Fibroblast of peridontal ligament (primary cell): ENCODE measurements around the gene HSPH1.
A peak's percentile ranks its signal among the peaks of the same experiment; 100 is the strongest.

Experiments used
- DNase-seq: peaks from one replicate; pipeline ENCODE4 v3.0.0-alpha.2; 2010; ENCODE audit errors: extremely low read depth

Gene HSPH1

DNA sequence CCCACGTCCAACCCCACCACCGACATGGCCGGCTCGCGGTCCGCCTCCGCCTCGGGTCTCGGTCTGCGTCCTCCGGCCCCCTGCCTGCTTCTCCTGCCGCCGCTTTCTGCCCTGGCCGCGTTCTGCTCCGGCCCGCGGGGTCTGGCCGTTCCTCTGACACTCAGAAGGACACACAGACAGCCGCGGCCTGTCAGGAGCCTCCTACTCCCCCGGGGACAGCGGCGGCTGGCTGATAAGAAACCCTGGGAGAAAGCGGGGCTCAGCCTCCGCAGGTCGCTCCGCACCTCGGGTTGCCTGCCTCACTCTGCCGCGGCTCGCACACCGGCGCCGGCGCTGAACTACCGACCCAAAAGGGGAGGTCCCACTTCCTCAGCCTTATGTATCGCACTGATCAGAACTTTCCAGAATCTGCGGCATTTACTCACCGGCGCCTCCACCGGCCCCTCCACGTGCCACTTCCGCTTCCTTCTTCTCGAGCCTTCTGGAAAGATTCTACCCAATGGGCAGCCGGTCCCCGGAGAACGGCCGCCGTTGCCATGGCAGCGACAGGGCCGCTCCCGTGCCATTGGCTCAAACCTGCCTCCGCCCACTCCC lies at the start of gene HSPH1:
Gene HSPH1 (minus strand): TSS at position 348 of the 594 bp plus-strand sequence. CDS start 322 bp downstream, at position 26.
- peak; percentile 96 for DNase-seq

DNA sequence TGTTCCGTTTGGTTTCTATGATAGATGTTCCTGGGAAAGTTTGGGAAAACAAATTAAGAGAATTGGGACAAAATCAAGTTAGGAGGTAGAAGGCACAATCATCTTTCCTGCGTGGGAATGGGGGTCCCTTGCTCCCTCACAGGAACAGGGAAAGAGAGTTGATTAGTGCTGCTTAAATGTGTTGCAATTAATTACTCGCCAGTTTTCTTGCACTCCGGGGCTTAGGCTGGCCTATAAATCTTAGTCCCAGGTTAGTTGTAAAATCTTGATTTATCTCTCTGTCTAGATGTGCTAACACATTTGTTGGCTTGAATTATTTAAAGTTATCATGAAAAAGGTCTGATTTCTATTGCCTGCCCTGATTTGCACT lies 48.1 kb upstream of the HSPH1 start:
- DNase-seq, result no peak

DNA sequence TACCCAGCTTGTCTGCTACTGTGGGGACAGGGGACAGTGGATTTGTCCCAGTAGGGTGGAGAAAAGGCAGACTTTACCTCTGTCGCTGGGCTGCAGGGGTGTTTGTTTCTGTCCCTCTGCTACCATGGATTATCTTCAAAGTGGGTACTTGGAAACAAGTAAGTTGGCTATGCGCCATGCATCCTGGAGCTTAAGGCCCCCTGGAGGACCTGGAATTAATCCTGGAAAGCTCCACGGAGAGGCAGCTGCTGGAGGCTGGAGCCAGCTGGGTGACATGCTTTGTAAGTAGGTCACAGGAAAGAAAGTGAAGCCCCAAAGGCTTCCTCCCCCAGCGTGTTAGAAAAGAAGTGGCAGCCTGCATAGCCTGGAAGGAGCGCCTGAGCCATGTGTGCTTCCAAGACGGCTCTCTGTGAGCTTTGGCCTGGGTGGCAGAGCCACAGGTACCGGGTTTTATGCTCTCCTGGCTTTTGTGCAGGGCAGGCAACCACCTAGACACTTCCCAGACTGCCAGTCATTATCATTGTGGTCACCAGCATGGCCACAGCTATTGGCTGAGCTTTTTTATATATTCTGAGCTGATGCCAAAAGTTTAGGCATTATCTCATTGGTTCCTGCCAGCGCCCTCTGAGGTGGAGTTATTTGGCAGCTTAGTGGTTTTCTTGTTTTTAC lies 47.6 kb upstream of the HSPH1 start:
- peak; percentile 47 for DNase-seq

DNA sequence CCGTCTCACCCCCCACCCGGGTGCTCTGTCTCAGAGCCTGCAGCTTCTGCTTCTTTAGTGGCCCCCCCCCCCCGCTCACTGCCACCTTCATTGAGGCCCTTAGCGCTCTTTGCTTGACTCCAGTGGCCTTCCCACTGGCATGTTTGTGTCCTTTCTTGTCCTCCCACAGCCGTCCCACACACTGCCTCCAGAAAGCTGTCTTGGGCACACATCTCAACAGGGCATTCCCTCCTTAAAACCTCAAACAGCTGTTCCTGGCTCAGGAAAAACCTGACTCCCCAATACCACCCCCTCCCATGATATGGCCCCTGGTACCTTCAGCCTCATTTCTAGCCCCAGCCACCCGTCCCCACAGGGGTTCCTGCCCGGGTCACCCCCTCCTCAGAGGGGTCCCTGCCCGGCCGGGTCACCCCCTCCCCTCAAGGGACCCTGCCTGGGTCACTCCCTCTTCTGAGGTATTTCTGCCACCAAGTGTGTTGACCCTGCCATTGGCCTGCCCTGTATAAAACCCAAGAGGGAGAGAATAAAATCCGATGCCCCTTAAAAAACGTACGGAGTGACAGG lies 46.9 kb upstream of the HSPH1 start:
- DNase-seq, result no peak

DNA sequence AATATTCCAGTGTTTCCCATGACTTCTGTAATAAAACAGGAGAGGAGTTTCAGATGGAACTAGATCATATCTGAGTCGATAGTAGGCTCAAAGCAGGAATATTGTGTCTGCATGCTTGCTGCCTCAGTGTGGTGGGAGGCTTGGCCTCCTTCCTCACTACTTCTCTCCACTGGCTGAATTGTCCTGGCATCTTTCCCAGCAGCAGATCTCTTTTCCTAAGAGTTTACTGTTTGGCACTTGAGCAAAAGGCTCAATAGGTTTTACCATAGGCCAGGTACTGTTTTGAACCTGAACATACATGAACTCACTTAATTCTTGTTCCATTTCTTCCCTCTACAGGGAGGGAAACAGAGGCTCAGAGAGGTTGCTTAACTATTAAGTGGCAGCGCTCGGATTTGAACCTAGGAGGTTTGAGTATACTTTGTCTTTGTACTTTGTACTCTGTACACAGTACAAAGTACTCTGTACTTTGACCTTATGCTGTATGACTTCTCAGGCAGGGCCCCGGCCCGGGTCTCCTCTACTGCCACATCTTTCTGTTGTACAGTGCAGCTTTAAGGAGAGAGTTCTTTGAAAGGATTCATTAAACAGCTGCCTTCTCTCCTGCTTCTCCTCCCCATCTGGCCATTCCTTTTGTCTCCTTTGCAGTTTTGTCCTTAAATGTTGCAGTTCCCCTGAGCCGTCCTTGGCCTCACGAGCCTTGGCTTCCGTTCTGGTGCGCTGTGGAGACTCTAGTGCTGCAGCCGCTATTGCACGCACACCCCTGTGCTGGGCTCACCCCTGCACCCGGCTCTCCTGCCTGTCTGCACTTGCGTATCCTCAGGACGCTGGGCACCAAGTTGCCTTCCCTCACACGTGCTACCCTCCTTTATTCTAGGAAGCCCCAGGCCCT lies 46.2 kb upstream of the HSPH1 start:
- peak; percentile 81 for DNase-seq

DNA sequence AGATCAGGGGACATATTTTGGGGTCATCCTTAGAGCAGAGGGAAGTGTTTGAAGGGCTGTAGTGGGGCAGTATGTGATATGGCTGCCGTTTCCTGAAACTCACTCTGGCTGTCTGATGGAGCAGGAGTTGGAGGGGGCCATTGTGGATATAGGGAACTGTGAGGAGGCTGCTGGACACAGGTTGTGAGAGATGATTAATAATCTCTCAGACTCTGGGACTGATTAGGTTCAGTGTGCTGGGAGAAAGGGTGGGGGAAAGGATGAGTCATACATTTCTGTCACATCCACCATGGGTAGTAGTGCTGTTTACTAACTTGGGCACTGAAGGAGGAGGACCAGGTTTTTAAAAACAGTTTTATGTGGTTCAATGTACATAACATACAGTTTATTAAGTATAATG lies 42.9 kb upstream of the HSPH1 start:
- DNase-seq, result peak; percentile 63

DNA sequence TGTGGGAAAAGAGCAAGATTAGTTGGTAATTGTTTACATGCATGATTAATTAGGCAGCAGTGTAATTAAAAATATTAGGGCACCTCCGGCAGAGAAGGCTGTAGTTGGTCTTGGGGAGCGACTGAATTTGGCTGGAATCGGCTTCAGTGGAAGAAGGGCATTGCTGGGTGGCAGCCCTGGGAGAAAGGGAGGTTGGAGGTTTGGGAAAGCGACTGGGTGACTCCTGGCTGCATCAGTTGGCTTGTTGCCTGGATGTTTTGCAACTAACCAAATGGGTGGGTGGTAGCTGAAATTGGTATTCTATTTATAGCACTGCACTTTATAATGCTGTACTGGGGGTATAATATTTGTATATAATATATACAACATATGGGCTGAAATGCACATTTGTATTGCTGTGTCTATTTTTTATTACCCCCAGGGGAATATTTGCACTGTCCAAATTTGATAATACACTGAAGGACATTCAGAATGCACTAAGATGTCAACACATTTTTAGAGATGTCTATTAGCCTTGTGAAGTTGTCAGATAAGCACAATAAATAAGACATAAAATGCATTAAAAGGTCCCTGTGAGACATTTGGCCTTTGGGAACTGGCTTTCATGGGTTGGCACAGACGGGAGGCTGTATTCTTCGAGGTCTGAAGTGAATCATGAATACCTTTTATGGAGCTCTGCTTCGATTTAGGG lies 39.8 kb upstream of the HSPH1 start:
- DNase-seq, result peak; percentile 53

DNA sequence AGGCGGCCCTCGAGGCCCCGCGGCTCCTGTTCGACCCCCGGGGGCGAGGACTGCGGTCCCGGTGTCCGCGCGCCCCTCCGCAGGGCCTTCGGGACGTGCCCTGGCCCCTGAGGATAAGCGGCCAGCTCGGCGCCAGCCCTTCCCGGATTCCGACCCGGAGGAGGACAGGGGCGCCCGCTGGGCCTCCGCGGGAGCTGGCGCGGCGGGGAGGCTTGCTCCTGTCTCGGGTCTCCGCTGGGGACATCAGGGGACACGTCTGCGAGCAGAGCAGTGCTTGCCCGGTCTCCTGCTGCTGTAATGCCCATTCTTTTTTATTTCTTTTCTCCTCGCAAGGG lies 38.9 kb upstream of the HSPH1 start:
- DNase-seq, result no peak

DNA sequence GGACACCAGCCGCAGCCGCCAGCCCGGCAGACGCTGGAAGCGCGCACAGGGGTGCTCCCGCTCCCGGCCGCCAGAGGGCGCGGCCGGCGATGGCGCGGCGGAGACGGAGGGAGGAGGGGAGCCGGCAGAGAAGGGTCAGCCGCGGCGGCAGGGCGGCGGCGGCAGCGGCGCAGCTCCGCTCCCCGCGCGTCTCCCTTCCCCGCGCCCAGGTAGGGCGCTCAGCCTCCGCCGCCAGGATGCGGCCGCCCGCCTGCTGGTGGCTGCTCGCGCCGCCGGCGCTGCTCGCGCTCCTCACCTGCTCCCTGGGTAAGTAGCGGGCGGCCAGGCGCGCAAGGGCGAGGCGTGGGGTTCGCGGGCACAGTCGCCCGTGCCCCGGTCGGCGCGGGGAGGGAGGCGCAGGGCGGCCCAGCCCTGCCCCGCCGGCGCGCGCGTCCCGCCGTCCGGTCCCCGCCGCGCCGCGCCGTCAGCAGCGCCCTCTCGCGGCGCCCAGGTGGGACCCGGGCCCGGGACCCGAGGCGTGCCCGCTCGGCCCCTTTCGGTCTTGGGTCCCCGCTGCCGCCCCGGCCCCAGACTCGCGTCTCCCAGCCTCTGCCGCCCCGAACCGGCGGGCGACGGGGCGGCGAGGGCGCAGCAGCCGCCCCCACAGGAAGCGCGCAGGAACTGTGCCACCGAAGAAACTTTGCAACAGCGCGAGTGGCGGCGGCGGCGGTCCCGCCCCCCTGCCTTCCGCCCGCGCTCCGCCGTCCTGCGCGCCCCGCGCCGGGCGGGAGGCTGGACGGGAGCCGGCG lies 38.3 kb upstream of the HSPH1 start, which contains the start of gene B3GLCT:
Gene B3GLCT (plus strand): TSS at position 127 of the 788 bp plus-strand sequence. CDS start 110 bp downstream, at position 237.
- peak; percentile 66 for DNase-seq

DNA sequence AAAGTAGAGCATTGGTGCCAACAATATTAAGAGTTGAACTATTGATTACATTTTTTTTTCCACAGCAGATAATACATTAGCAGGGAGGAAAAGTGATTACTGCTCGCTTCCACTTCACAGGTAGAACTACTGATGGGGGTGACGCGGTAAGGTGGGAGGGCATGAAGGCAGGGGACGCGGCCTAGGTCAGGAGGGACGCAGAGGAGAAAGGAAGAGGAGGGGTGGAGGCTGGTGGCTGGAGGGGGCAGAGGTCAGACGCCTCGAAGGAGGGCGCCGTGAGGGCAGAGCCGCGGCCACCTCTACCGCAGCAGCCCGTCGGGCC lies 37.8 kb upstream of the HSPH1 start:
- DNase-seq, result no peak

DNA sequence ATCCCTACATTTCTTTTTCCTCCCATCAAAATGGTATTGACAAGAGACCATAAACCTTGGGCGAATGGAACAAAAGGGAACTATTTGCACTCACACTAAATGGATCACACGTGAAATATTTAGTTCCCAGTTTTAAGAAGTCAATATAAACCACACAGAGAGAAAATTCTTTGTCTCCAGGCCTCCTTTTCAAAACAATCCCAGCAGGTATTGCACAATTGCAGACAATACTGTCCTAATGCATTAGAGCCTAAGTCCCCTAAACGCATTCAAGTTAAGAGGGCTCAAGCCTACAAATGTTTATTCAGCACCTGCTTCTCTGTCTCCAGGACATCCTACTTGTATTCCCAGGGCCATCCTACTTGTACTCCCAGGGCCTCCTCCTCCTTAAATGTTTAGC lies 36.8 kb upstream of the HSPH1 start:
- no peak for DNase-seq

DNA sequence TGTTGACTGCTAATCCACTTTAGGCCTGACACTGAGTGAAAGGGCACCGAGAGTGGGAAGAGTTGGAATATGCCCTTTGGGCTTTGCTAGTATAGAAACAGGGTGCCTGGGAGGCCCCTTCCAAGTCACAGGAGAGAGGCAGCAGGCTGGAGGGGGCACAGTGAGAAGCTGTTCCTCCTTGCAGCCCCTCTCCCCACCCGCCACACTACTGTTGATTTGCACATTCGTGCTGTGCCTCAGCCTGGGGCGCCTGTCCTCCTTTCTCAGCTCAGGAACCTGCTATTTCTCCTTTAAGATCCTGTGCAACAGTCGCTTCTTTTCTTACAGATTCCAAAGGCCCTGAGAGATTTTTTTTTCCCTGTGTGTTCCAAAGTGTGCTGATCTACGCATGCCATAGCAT lies 35.3 kb upstream of the HSPH1 start:
- no peak for DNase-seq

DNA sequence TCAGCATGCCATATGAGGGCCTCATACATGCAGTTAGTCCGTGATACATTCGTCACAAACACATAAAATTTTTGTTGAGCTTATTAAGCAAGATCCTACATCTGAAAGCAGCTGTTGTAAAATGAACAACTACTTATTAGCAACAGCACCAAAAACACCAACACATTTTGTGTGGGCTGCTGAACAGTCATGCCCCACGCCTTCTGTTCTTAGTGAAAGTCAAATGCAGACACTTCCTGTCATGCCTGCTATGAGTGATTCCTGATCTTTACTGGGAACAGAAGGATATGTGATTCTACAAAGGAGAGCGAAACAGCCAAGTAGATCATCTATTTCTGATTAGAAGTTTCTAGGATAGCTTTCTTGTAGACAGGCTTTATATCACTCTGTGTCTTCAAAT lies 33.9 kb upstream of the HSPH1 start:
- DNase-seq, result no peak

DNA sequence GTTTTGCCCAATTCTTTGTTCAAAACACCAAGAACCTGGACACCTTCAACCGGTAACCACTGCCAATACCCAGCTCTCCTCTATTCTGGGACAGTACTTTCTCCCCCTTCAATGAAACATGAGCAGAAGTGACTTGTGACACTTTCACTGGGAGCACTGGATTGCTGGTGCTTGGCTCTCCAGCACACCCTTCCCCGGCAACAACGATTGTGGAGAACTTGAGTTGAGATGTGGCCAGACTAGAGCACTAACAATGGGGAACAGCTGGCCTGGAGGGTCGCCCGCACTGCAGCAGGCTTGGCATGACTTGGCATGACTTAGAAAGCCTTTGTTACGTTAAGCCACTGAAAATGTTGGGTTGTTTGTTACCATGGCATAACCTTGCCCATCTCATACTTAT lies 30.6 kb upstream of the HSPH1 start:
- no peak for DNase-seq

DNA sequence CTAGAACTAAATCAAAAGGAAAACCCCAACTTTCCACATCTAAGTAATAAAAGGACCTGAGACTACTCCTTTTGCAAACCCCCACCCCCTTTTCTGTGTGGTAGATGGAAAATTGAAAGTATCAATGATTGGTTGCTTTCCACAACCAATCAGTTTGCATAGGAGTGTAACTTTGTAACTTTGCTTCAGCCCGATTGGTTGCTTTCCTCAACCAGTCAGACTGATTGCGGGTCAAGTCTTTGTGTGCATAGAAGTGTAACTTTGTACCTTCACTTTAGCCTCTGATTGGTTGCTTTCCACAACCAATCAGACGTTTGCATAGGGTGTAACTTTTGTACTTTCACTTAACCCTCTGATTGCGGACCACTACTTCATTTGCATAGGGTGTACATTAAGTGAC lies 30.0 kb upstream of the HSPH1 start:
- no peak for DNase-seq

DNA sequence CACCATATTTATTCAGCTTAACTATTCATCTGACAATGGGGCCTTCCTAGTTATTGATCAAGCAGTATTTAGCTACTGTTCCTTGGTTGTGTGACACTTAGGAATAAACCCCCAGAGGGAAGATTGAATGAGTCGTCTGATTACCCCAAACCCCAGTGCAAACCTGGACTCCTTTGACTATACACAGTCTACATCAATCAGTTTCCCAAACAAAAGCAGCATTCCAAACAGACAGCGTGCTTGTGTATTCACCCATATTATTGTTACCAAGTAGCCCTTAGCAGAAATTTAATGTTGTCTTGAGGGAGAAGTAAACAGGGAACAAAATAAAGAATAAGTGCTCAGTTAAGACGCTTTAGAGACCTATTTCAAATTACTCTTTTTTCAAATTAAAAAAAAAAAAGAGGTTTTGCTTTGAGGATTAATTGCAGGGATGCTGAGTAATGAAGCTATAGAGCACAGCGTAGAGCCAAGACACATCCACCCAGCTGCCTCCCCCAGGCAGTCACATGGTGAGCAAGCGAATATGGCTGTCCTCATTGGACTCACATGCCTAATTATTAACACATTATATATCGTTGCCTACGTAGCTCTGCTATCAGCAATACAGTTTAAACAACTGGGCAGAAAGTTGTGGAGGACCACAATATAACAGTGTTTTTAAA lies 23.4 kb upstream of the HSPH1 start:
- no peak for DNase-seq

DNA sequence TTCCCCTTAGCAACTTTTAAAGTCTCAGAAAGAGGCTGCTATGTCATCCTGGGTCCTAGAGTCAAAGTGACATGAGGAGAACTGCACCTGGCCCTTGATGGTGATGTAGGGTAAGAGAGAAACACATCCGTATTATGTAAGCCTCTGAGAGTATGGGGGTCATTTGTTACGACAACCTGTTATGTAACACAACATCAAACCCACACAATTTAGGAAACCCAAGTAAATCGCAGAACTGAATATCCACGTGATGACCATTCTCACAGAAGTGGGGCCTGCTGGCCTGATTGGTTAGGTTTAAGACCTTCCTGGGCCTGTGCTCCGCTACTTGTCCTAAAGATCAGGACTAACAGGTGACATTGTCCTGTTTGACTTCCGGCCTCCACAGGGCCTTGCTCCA lies 22.7 kb upstream of the HSPH1 start:
- no peak for DNase-seq

DNA sequence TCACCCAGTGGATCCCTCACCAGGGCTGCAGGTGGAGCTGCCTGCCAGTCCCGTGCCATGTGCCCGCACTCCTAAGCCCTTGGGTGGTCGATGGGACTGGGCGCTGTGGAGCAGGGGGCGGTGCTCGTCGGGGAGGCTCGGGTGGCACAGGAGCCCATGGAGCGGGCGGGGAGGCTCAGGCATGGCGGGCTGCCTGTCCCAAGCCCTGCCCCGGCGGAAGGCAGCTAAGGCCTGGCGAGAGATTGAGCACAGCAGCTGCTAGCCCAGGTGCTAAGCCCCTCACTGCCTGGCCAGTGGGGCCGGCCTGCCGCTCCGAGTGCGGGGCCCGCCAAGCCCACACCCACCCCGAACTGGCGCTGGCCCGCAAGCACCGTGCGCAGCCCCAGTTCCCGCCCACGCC lies 21.3 kb upstream of the HSPH1 start:
- DNase-seq, result no peak

DNA sequence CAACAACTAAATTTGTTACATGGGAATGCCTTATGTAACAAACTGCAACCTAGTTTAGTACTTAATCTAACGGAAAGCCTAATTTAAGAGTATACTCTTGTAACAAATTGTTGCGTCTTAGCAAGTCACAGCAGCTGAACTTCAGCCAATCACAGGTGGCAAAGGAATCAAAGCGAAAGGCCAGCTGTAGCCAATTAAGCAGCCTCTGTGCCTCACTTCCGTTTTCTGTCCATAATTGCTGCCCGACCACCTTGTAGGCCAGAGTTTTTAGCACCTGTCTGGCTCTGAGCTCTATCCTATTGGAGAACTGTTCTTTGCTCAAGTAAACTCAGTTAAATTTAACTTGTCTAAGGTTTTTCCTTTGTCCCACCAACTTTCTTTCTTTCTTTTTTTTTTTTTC lies 18.1 kb upstream of the HSPH1 start:
- DNase-seq, result no peak

DNA sequence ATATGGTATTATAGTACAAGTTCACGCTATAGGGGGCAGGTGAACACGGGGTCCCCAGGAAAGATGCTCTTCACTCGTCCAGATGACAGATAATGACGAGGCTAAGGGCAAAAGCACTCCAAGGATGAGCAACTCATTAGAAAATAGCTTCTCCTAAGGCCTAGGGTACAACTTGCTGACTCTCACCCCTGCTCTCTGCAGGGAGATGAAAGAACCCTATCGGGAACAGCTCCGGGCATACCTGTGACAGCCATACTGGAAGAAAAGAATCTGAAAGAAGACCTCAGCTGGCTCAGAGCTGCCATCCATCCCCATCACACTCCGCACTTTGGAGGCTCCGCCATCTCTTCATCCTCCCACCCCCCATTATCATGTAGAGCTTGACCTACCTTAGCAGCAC lies 17.5 kb upstream of the HSPH1 start:
- no peak for DNase-seq
